Lower leg skin (tissue), 3 donors: ENCODE results near the gene GALE.

ENCODE experiments used
- CTCF ChIP-seq, 3 donors: fragments of 450-650 bp; IDR thresholded peaks; one replicate each; pipeline ENCODE4 v1.5.1; 2016; ENCODE audit warnings: antibody characterized with exemption in 3 of 3, mild to moderate bottlenecking in 3 of 3, moderate library complexity in 2 of 3
- POLR2A ChIP-seq, 2 donors: fragments of 450-650 bp; IDR thresholded peaks; one replicate each; pipeline ENCODE4 v1.6.1; 2016 to 2017; ENCODE audit warnings: antibody characterized with exemption in 2 of 2, mild to moderate bottlenecking in 1 of 2, moderate library complexity in 1 of 2

- TF ChIP-seq POLR2A (IDR thresholded peaks at IDR 0.05), result no peak
- TF ChIP-seq CTCF (IDR thresholded peaks at IDR 0.05), result no peak
Measured at GRCh38 chr1:23784846-23785245, 15.7 kb downstream of the GALE start.
